HG03108 (cell line): Measurements from ENCODE around the gene TRAF4.

Source experiments
- ATAC-seq: cut with Tn5 transposase; IDR thresholded peaks from one replicate; pipeline ENCODE4 v1.9.1; 2021; ENCODE audit warnings: moderate library complexity; ENCODE audit not compliant: unreplicated experiment

Gene TRAF4, protein sequence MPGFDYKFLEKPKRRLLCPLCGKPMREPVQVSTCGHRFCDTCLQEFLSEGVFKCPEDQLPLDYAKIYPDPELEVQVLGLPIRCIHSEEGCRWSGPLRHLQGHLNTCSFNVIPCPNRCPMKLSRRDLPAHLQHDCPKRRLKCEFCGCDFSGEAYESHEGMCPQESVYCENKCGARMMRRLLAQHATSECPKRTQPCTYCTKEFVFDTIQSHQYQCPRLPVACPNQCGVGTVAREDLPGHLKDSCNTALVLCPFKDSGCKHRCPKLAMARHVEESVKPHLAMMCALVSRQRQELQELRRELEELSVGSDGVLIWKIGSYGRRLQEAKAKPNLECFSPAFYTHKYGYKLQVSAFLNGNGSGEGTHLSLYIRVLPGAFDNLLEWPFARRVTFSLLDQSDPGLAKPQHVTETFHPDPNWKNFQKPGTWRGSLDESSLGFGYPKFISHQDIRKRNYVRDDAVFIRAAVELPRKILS

DNA sequence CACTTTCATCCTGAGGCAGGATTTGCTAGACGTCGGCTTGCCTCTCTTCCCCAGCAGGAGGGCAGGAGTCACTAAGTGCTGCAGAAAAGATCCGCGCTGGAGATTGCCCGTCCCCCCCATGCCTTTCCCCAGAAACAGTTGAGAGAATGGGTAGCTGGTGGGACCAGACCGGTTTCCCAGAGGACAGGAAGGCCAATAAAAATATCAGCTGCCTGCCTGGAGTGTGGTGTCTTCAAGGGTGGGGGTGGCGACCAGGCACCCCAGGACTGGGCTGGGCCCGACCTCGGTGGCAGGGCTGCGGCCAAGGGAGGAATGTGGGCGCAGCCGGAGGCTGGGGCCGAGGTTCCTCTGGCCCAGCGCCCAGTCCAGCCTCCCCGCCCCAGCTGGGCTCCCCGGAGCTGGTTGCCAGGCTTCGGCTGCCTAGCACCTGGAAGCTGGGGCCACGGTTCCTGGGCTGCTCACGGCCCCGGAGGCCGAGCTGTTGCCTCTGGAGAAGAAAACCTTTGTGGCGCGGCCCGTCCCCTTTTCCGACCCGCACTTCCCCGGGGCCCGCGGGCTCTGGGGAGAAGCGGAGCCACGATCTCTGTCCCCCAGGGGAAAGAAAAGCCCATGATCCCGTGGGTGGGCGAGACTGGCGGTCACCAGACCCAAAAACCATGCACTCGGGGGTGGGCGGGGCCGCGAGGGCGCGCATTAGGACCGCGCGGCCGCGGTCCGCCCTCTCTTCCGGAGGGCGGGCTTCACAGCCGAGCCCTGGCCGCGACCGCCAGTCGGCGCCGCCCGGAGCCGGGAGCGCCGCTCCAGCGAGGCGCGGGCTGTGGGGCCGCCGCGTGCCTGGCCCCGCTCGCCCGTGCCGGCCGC, at the start of gene TRAF4:
Gene TRAF4, plus strand, starts transcription at position 769 of the 861 bp plus-strand sequence. CDS start 102 bp downstream, outside the sequence.
- ATAC-seq = peak; percentile 52

DNA sequence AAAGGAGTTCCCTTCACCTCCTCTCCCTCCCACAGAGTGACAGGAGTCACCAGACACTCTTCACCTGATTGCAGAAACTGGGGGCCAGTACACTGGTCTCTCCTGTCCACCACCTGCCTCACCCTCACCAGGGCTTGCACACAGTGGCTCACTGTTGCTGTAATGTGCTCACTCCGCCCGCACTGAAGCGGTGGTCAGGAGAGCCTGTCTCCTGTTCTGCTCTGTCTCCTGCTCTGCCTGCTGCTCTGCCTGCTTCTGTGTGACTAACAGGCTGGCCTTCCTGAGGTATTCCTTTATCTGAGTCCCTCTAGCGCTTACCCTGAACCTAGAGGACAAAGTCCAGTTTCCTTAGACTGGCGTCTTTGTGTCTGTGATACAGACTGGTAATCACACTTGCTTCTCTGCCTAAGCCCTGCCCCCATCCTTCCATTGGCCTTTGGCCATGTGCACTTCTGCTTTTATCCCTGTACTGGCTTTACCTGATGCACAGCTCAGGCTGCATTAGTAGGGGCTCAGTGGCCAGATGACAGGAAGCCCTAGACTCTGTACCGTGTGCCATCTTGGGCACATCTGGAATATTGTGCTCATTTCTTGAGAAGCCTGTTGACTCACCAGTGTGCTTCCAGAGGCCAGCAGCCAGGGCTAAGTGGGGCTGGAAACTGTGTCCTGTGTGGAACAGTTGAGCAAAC, 45.4 kb upstream of the TRAF4 start:
- no peak for ATAC-seq

DNA sequence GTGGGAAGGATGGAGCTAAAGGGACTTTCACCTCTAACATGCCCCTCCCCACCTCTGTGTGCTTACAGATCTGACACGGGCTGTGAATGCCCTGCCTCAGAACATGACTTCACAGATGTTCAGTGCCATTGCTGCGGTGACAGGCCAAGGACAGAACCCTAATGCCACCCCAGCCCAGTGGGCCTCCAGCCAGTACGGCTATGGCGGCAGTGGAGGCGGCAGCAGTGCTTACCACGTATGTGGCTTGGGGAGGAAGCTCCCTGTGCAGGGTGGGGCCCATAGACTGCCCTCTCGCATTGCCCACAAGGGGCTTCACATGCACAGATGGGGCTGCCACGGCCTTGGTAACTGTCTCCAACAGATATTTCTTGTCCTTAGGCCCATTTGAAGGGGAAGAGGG, 43.5 kb upstream of the TRAF4 start:
- no peak for ATAC-seq

DNA sequence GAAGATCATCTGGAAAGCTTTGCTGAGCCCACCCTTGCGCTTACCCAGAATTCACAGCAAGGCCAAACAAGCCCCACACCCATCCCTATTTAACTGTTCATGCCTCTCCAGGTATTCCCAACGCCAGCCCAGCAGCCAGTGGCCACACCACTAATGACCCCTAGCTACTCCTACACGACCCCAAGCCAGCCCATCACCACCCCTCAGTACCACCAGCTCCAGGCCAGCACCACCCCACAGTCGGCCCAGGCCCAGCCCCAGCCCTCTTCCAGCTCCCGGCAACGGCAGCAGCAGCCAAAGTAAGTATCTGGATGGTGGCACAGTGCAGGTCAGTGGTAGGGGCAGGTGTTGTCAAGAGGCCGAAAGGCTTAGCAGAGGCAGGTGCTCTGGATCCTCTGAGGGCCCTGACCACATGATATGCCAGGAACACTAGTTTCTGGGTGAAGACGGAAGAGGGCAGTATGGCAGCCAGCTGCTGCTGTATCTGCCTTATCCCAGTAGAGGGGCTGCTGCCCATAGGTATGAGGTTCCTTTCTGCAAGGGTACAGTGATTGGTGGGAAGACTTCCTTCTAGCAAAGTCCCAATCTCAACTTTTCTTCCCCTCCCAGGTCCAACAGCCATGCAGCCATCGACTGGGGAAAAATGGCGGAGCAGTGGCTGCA, 42.9 kb upstream of the TRAF4 start:
- no peak for ATAC-seq

DNA sequence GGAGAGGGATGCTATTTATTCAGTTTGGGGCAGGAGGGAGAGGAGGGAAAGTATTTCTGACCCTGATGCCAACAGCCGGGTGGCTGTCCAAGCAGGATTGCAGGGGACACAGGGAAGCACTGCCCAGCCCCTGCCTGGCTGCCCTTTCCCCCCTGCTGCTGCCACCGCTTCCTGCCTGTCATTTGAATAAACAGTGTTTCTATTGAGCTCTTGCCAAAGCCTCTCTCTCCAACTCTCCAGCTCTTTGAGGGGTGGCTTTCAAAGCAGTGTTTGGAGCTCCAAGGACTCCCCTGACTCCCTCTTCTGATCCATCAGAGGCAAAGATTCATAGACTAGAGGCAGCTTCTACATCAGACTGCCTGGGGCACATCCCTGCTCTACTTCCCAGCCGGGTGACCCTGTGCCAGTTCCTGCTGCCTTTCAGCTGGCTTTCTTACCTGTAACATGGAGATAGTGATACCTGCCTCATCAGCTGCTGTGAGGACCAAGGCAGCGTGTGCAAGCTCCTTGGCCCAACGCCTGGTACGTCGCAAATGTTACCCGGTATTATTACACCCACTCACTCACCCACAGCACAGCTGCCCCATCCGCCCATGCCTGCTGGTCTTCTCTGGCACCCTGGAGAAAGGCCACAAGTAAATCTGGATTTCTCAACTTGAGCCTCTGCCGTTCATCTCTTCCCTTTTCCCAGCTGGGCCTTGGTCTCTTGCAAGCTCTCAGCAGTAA, 41.6 kb upstream of the TRAF4 start:
- ATAC-seq = no peak

DNA sequence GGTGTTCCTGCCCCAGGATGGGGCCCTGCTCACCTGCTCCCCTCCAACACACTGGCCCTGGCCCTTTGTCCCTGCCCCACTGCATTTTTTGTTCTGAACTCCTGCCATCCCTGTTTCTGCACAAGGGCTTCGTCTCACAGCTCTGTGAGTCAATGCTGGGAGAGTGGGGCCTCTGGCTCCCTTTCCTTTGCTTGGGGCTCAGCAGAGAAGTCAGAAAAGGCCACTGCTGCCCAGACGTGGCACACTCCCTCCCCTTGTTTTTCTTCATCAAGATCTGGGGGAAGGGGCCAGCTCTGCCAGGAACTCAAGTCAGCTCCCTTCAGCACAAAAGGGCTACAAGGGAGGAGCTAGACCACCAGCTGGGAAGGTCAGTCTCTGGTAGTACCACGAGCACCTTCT, 41.1 kb upstream of the TRAF4 start:
- no peak for ATAC-seq

DNA sequence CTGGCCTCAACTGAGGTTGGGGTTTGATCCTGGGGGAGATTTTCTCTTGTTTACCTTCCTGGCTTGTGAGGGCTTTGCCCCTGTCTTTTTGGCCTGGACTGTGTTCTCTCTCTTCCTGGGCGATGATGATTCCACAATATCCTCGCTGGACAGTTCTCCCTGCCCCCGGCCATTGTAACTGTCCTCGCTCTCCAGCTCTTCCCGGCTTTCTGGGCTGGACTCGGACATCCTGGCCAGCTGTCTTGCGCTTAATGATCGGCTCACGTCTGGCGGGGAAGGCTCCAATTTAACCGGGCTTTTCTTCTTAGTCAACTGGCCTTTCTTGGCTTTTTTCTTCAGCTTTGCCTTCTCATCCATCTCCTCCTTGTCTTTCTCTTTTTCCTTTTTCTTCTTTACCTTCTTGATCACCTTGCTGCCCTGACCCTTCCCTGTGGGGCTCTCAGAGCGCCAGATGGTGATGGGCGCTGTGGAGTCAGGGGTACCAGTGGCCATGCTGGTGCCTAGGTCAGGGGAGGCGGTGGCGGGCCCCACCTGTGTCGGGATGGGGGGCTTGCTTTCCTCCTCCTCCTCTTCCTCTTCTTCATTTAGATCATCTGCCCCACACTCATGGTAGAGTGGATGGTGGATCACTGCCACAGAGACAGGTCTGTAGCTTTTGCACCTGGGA, 40.1 kb upstream of the TRAF4 start:
- no peak for ATAC-seq

DNA sequence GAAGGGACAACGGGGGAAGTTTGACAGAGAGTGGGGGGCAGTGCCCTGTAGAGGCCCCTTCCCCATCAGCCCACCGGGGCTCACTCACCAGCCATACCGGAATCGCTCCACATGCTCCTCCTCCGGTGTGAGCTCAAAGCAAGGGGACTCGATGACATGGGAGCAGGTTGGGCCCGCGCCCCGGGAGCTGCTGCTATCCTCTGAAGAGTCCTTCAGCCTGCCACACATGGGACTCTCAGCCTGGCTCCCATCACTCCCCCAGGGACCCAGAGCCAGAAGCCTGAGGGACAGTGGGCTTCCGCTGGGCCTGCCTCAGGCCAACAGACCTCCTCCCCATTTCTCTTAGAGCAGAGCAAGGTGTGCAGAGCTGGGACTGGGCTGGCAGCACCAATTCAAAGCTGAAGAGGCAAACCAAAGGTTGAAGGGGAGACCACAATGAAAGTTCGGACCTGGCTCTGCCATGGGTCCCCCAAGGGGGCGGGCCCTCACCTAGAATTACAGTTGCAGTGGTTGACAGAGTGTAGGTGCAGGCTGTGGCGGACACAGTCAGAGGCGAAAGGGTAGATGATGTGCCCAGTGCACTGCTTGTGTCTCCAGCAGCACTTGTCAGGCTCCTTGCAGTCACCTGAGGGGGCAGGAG, 39.5 kb upstream of the TRAF4 start:
- no peak for ATAC-seq

DNA sequence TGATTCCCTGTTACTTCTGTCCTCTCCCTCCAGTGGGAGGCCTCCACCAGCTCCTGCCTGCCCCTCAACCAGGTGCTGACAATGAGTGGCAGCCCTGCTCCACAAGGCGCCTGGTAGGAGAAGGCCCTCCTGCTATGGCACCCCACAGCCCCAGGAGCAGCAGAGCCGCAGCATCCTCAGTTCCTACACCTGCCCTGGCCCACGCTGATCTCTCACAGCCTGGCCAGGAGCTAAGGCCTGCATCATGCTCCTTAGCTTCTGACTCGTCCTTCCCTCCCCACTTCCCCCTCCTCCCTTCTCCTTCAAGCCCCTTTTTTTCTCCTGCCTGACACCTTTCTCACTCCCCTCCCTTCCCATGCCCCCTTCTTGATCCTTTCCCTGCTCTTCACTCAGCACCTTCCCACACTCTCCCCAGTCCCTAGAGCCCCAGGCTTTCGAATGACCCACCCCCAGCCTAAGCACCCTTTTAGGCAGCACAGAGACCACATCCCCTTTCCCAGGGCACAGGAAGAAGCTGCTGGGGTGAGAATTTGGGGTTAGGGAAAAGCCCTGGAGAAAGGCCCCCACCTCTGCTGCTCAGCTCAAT, 38.6 kb upstream of the TRAF4 start:
- no peak for ATAC-seq

DNA sequence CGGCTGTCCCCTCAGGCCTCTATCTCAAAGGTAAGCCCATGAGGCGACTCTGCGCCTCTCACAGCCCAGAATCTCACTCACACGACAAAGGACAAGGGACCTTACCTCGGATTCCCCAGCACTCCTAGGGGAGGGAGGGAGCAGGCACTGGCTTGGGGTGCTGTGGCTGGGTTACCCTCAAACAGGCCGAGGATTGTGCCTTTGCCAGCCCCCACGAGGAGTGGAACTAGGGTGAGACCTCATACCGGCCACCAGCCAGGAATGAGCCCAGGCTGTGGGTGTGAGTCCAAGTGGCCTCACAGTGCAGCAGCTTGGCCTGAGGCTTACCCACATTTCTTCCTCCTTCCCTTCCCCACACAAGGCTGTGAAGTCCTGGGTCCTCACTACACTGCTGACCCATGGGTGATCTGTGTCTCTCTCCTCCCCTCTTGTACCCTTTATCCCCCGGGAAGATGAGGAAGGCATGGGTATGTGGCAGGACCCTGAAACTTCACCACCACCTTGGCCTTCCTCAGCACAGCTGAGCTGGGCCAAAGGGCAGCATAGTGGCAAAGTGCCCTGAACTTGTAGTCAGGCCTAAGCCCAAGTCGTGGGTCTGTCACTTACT, 38.0 kb upstream of the TRAF4 start:
- no peak for ATAC-seq

DNA sequence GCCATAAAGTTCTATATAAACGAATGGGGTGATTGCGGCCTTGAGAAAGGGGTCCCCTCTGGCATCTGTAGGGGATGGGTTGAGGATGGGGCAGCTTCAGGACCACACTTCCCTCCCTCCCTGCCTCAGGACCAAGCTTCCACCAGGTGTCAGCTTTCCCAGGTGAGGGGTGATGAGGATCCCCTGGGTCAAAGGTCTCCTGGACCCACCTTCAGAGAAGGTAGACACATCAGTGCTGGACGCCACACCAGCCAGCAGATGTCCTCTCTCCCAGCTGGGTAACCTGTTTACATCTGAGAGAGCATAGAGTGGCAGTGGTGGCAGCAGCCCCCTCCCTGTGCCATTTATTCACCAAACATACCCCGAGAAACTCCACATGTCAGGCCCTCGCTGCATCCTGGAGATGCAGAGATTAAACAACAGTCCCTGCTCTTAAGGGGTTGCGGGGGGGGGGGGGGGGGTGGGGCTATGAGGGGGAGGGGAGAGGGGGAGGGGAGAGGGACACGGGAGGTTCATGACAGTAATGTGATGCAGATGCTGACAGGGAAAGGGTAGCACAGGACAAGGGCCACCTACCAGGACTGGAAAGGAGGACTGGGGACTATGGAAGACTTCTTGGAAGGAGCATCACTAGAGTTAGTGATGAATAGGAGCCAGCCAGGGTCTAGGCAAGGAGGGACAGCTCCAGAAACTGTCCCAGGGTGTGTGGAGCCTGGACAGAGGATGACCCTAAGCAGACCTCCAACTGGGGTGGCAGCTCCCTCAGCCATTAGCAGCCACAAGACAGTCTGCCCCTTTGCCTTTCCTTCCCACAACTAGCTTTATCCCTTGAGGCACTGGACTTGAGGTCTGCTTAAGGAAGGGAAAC, 37.1 kb upstream of the TRAF4 start:
- ATAC-seq = no peak

DNA sequence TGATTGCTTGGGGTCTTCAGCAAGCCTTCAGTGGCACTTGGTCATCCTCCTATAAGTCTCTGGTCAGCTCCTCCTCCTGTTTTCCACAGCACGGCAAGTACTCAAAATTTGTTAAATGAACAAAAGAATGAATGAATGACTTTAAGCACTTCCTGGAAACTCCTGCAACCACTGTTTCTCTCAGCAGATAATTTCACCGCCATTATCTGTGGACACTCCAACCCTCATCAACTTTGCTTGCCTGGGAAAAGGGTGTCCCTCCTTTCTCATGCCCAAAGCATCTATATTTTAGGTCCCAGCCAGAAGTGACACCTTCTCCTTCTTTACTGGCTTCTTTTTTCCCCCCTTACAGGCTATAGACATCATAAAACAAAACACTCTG, 36.5 kb upstream of the TRAF4 start:
- ATAC-seq = no peak

DNA sequence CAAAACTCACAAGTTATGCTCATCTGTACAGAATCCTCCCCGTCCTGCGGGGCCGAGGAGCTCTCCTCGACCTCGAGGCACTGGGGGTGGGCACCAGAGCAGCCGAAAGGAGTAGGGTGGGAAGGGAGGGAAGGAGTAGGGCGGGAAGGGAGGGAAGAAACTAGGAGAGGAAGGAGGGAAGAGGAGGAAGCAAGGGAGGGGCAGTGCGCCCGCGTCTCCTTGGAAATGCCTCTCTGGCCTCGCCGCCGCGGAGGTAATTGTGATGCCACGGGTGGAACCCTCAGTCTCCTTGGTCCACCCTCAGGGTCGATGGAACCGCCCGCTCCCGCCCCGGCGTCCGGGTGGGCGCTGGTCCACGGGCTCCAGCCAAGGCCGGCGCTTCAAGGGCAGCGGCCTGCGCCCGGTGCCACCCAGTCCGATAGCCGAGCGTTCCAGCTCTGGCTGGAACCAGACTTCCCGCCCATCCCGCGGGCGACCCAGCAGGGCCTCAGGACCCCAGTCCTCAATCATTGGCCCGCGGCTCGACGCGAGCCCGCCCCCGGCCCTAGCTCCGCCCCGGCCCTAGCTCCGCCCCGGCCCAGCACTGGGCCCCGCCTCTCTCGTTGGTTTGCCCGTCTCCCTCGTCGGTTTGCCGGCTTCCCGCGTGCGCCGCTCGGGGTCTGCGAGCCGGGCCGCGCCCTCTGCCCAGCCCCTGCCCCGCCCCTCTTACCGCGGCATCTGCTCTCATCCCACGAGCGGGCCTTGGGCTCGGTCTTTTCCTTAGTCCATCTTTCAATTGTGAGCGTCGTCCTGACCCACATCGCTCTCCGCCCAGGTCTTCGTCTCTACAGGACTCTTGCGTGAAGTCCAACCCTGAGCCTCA, 32.7 kb upstream of the TRAF4 start:
- peak; percentile 64 for ATAC-seq

DNA sequence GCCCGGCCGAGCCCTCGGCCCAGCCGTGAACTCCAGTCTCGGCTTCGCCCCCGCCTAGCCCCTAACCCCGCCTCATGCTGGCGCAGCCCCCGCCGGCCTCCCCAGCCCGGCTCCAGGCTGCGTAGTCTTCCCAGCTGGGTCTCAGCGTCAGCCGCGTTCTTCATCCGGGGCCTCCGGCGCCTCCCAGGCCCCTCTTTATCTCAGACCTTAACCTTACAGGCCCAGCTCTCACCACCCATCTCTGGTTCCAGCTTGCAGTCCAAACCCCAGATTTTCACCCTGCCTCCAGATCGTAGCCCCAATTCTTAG, 32.1 kb upstream of the TRAF4 start, which contains the start of gene PROCA1:
Gene PROCA1, minus strand, starts transcription at position 166 of the 309 bp plus-strand sequence. CDS start 228 bp downstream, outside the sequence.
- no peak for ATAC-seq

DNA sequence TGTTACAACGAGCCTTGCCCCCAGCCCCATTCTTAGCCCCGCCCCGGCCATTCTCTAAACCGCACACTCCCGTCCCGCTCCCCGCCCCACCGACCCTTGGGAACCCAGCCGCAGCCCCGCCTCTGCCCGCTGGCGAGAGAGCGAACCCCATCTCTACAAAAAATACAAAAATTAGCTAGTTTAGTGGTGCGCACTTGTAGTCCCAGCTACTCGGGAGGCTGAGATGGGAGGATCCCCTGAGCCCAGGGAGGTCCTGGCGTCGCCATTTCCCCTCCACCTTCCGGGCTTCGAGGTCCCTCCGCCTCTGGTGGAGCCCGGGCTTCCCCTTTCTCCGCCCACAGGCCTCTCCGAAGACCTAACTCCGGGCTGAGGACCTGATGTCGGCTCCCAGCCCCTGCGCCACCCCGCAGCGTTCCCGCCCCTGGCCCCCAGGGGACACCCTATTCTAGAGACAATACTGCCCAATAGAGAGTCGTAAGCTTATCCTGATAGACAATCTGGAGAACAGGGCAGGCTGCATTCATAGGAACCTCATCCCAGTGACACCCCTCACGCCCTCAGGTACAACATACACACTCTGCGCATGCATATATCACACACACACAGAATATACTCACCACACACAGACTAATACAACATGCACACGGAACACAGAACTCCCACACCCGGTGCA, 31.6 kb upstream of the TRAF4 start:
- no peak for ATAC-seq
